ENCODE data around the gene SETBP1. TPM values are rescaled to one million over a fixed set of nuclear protein-coding genes. Genes with fewer than 3 reads are reported as not detected.

Gene SETBP1
- total RNA-seq, 1 experiment from 2014 or later, result 14.0 TPM

GRCh38 chr18:44857744-44858491 lies 177.2 kb downstream of the SETBP1 start:
- Histone ChIP-seq H3K4me1 (ENCODE audit: insufficient read depth, low read length, poor library complexity, severe bottlenecking) (peaks cover 15% of the 10 kb centered on the region), H3K9me3 (ENCODE audit: low read depth, low read length, poor library complexity, severe bottlenecking) (no peaks in the 10 kb centered on the region), H3K4me3 (ENCODE audit: low read depth, low read length, poor library complexity, severe bottlenecking) (no peak overlapping the region), H3K27ac (ENCODE audit: low read depth, low read length, poor library complexity, severe bottlenecking) (no peak overlapping the region), H3K27me3 (replicated peaks; ENCODE audit: insufficient read depth, low read depth, low read length, poor library complexity) (no peaks in the 10 kb centered on the region), H3K36me3 (ENCODE audit: insufficient read depth, low read length, poor library complexity, severe bottlenecking) (no peaks in the 10 kb centered on the region)
- no TSS peak for BruUV-seq (replicated peaks)
- no peak for TF ChIP-seq EZH2 (IDR thresholded peaks at IDR 0.05; ENCODE audit: borderline replicate concordance, low read depth, low read length, poor library complexity, severe bottlenecking)
- TF ChIP-seq, protein P1, sequence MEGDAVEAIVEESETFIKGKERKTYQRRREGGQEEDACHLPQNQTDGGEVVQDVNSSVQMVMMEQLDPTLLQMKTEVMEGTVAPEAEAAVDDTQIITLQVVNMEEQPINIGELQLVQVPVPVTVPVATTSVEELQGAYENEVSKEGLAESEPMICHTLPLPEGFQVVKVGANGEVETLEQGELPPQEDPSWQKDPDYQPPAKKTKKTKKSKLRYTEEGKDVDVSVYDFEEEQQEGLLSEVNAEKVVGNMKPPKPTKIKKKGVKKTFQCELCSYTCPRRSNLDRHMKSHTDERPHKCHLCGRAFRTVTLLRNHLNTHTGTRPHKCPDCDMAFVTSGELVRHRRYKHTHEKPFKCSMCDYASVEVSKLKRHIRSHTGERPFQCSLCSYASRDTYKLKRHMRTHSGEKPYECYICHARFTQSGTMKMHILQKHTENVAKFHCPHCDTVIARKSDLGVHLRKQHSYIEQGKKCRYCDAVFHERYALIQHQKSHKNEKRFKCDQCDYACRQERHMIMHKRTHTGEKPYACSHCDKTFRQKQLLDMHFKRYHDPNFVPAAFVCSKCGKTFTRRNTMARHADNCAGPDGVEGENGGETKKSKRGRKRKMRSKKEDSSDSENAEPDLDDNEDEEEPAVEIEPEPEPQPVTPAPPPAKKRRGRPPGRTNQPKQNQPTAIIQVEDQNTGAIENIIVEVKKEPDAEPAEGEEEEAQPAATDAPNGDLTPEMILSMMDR (conservative IDR thresholded peaks at IDR 0.05; ENCODE audit: low read depth, low read length), result no peak
- POLR2A ChIA-PET (ENCODE audit: low non-redundant PET), result interaction anchor here (0.6 kb wide), 1 partner anchor 258 kb away, joined by 3 read pairs; no protein-coding TSS in a partner anchor
- intact Hi-C loops (cut with micrococcal nuclease; ENCODE audit: unreplicated experiment), result no loop called here
- DNase-seq (ENCODE audit: low spot score), result no peak
- CTCF ChIA-PET, result no interaction called here

GRCh38 chr18:44859263-44859662 lies 178.6 kb downstream of the SETBP1 start:
- POLR2A ChIA-PET (ENCODE audit: low non-redundant PET), result no interaction called here
- no peak overlapping the region for H3K27ac ChIP-seq (ENCODE audit: low read depth, low read length, poor library complexity, severe bottlenecking)
- DNase-seq (ENCODE audit: low spot score), result no peak
- H3K27me3 ChIP-seq (replicated peaks; ENCODE audit: insufficient read depth, low read depth, low read length, poor library complexity), result no peaks in the 10 kb centered on the region
- BruUV-seq (replicated peaks), result no TSS peak
- TF ChIP-seq, protein P1 (conservative IDR thresholded peaks at IDR 0.05; ENCODE audit: low read depth, low read length), result no peak
- no peak for TF ChIP-seq EZH2 (IDR thresholded peaks at IDR 0.05; ENCODE audit: borderline replicate concordance, low read depth, low read length, poor library complexity, severe bottlenecking)
- H3K36me3 ChIP-seq (ENCODE audit: insufficient read depth, low read length, poor library complexity, severe bottlenecking), result no peaks in the 10 kb centered on the region
- no peaks in the 10 kb centered on the region for H3K9me3 ChIP-seq (ENCODE audit: low read depth, low read length, poor library complexity, severe bottlenecking)
- no peak overlapping the region for H3K4me3 ChIP-seq (ENCODE audit: low read depth, low read length, poor library complexity, severe bottlenecking)
- peaks cover 15% of the 10 kb centered on the region for H3K4me1 ChIP-seq (ENCODE audit: insufficient read depth, low read length, poor library complexity, severe bottlenecking)
- CTCF ChIA-PET, result no interaction called here
- intact Hi-C loops (cut with micrococcal nuclease; ENCODE audit: unreplicated experiment), result no loop called here

- no peak for DNase-seq (ENCODE audit: low spot score)
- Histone ChIP-seq H3K27ac (ENCODE audit: low read depth, low read length, poor library complexity, severe bottlenecking) (no peak overlapping the region), H3K9me3 (ENCODE audit: low read depth, low read length, poor library complexity, severe bottlenecking) (no peaks in the 10 kb centered on the region), H3K4me3 (ENCODE audit: low read depth, low read length, poor library complexity, severe bottlenecking) (no peak overlapping the region), H3K4me1 (ENCODE audit: insufficient read depth, low read length, poor library complexity, severe bottlenecking) (peaks cover 15% of the 10 kb centered on the region), H3K36me3 (ENCODE audit: insufficient read depth, low read length, poor library complexity, severe bottlenecking) (no peaks in the 10 kb centered on the region), H3K27me3 (replicated peaks; ENCODE audit: insufficient read depth, low read depth, low read length, poor library complexity) (no peaks in the 10 kb centered on the region)
- CTCF ChIA-PET, result no interaction called here
- intact Hi-C loops (cut with micrococcal nuclease; ENCODE audit: unreplicated experiment), result no loop called here
- POLR2A ChIA-PET (ENCODE audit: low non-redundant PET), result no interaction called here
- no TSS peak for BruUV-seq (replicated peaks)
- no peak for TF ChIP-seq EZH2 (IDR thresholded peaks at IDR 0.05; ENCODE audit: borderline replicate concordance, low read depth, low read length, poor library complexity, severe bottlenecking)
- TF ChIP-seq, protein P1 (conservative IDR thresholded peaks at IDR 0.05; ENCODE audit: low read depth, low read length), result no peak
These were observed 179.2 kb downstream of the SETBP1 start for GRCh38 chr18:44859751-44860439.
